Measurements from ENCODE around the gene LIFR. TPM values are rescaled to one million over a fixed set of nuclear protein-coding genes. Genes with fewer than 3 reads are reported as not detected.

Gene LIFR
- total RNA-seq, 1 experiment from 2014 or later, result 91.3 TPM

GRCh38 chr5:38551030-38552017 lies 5.1 kb downstream of the LIFR start:
- Histone ChIP-seq H3K27ac (ENCODE audit: low read length) (peak overlapping the region; percentile 86), H3K36me3 (ENCODE audit: control insufficient read depth, insufficient read depth, low read length) (no peaks in the 10 kb centered on the region), H3K9me3 (ENCODE audit: control insufficient read depth, insufficient read depth, low read depth, low read length) (no peaks in the 10 kb centered on the region), H3K27me3 (ENCODE audit: control insufficient read depth, insufficient read depth, low read length) (no peaks in the 10 kb centered on the region), H3K4me3 (ENCODE audit: low read depth in 2 of 2, low read length in 2 of 2) (no peak overlapping the region; a peak in 1 of 4 replicates), H3K4me1 (ENCODE audit: control insufficient read depth, insufficient read depth, low read length) (peaks cover 81% of the 10 kb centered on the region)
- CTCF ChIA-PET, result interaction anchor here (0.6 to 1.5 kb wide), 4 partner anchors 109 to 294 kb away, joined by 5 to 18 read pairs (median 9); no protein-coding TSS in a partner anchor
- intact Hi-C loops (cut with micrococcal nuclease; ENCODE audit: unreplicated experiment) (loop anchor here (2.0 to 10.0 kb wide), 2 partner anchors 111 to 113 kb away; no protein-coding TSS in a partner anchor), in situ Hi-C loops (cut with HindIII; ENCODE audit: low pct_unique_long_range_greater_than_20kb, low sequenced_read_pairs) (no loop called here)
- BruUV-seq (replicated peaks), result no TSS peak
- DNase-seq (ENCODE audit: low read depth, low spot score) (no peak), ATAC-seq (peak; percentile 69)
- TF ChIP-seq SIN3A (IDR thresholded peaks at IDR 0.05; ENCODE audit: borderline replicate concordance, insufficient read depth, low read depth, low read length) (no peak), TCF7L2 (IDR thresholded peaks at IDR 0.05; ENCODE audit: low read depth, low read length) (no peak), CTCF (IDR thresholded peaks at IDR 0.05) (peak; percentile 82), POLR2AphosphoS5 (IDR thresholded peaks at IDR 0.05; ENCODE audit: low read depth, low read length) (no peak), REST (IDR thresholded peaks at IDR 0.05; ENCODE audit: insufficient read depth in 1 of 2, low read depth in 2 of 2, low read length in 1 of 2) (no peak)
- POLR2A ChIA-PET, result no interaction called here

GRCh38 chr5:38548064-38548759 lies 8.2 kb downstream of the LIFR start:
- DNase-seq (ENCODE audit: low read depth, low spot score), result no peak
- ATAC-seq, result no peak
- TF ChIP-seq TCF7L2 (IDR thresholded peaks at IDR 0.05; ENCODE audit: low read depth, low read length) (no peak), CTCF (IDR thresholded peaks at IDR 0.05) (no peak), POLR2AphosphoS5 (IDR thresholded peaks at IDR 0.05; ENCODE audit: low read depth, low read length) (no peak), SIN3A (IDR thresholded peaks at IDR 0.05; ENCODE audit: borderline replicate concordance, insufficient read depth, low read depth, low read length) (no peak), REST (IDR thresholded peaks at IDR 0.05; ENCODE audit: insufficient read depth in 1 of 2, low read depth in 2 of 2, low read length in 1 of 2) (no peak)
- Histone ChIP-seq H3K4me3 (ENCODE audit: low read depth in 2 of 2, low read length in 2 of 2) (no peak overlapping the region), H3K27me3 (ENCODE audit: control insufficient read depth, insufficient read depth, low read length) (no peaks in the 10 kb centered on the region), H3K9me3 (ENCODE audit: control insufficient read depth, insufficient read depth, low read depth, low read length) (no peaks in the 10 kb centered on the region), H3K4me1 (ENCODE audit: control insufficient read depth, insufficient read depth, low read length) (peaks cover 70% of the 10 kb centered on the region), H3K27ac (ENCODE audit: low read length) (peak overlapping the region; percentile 86), H3K36me3 (ENCODE audit: control insufficient read depth, insufficient read depth, low read length) (no peaks in the 10 kb centered on the region)
- in situ Hi-C loops (cut with HindIII; ENCODE audit: low pct_unique_long_range_greater_than_20kb, low sequenced_read_pairs), result no loop called here
- CTCF ChIA-PET, result no interaction called here
- intact Hi-C loops (cut with micrococcal nuclease; ENCODE audit: unreplicated experiment), result no loop called here
- no TSS peak for BruUV-seq (replicated peaks)
- POLR2A ChIA-PET, result no interaction called here
